Fibroblast of the aortic adventitia (primary cell): ENCODE measurements around the gene PARP14. TPM values are rescaled to one million over a fixed set of nuclear protein-coding genes. Genes with fewer than 3 reads are reported as not detected.
A peak's percentile ranks its signal among the peaks of the same experiment; 100 is the strongest.

Experiments used
- DNase-seq: peaks from one replicate; pipeline ENCODE4 v3.0.0-alpha.2; 2010; ENCODE audit warnings: low read depth
- H3K4me3 ChIP-seq: 2 replicates; pipeline ENCODE4 v1.5.1; 2011; ENCODE audit warnings: low read depth, mild to moderate bottlenecking, control low read depth, low read length, moderate library complexity
- total RNA-seq: library from RNA; depleted of rRNA; stranded (reverse); fragments of >200 nt; gene quantifications from 2 replicates; pipeline ENCODE4 v1.2.3, GENCODE V29; 2012; ENCODE audit warnings: low replicate concordance
- TF ChIP-seq, protein P1 (sequence below): IDR thresholded peaks from 2 replicates; pipeline ENCODE4 v1.5.1; 2011; ENCODE audit warnings: mild to moderate bottlenecking, low read length, control low read depth, inconsistent platforms; ENCODE audit not compliant: insufficient read depth

The PARP14 gene
- total RNA-seq, 1 donor: 41.6 TPM

DNA sequence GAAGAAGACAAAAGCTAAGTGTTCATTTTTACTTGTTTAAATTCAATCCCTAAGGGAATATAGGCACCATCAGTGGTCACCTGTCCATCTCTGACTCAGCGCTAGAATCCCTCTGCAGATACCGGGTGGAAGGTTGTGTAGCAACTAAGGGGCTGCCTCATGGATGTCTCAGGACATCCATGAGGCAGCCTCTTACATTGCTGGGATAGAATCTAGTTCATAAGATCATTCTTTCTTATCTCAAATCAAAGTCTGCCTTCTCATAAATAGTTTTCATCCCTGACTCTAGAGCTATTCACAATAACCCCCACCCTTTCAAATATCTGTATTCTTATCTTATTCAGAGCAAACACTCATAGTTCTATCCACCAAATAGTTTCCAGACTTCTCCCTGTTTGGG is 74.9 kb downstream of the PARP14 start:
- DNase-seq: peak; percentile 5
- no peak overlapping the region for H3K4me3 ChIP-seq
- TF ChIP-seq, protein P1, sequence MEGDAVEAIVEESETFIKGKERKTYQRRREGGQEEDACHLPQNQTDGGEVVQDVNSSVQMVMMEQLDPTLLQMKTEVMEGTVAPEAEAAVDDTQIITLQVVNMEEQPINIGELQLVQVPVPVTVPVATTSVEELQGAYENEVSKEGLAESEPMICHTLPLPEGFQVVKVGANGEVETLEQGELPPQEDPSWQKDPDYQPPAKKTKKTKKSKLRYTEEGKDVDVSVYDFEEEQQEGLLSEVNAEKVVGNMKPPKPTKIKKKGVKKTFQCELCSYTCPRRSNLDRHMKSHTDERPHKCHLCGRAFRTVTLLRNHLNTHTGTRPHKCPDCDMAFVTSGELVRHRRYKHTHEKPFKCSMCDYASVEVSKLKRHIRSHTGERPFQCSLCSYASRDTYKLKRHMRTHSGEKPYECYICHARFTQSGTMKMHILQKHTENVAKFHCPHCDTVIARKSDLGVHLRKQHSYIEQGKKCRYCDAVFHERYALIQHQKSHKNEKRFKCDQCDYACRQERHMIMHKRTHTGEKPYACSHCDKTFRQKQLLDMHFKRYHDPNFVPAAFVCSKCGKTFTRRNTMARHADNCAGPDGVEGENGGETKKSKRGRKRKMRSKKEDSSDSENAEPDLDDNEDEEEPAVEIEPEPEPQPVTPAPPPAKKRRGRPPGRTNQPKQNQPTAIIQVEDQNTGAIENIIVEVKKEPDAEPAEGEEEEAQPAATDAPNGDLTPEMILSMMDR: no peak

DNA sequence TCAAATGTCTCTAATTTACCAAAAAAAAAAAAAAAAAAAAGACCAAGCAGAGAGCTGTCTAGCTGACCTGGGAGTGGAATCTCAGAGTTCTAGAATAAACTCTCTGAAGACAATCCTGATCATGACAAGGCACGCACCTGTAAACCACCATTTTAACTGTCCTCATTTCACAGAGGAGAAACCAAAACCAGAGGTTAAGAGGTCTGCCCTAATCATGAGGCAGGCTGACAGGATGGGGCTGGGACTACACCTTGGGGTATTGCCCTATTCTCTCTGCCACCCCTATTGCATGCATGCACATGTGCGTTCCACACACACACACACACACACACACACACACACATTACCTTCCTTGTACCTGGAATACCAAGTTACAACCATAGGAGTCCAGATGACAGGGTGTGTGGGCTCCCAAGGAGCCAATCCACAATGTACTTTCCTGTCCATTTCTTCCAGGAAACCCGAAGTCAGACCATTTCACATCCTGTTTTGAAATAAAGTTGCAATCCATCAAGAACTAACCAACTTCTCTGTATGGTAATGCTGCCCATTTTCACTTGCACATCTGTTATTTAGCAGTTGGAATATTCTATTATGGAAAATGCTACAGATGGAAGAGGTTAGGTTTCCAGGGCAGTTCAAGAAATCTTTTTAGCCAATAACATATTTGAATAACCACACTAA is 78.4 kb downstream of the PARP14 start:
- no peak for DNase-seq
- H3K4me3 ChIP-seq: no peak overlapping the region
- TF ChIP-seq, protein P1: no peak

DNA sequence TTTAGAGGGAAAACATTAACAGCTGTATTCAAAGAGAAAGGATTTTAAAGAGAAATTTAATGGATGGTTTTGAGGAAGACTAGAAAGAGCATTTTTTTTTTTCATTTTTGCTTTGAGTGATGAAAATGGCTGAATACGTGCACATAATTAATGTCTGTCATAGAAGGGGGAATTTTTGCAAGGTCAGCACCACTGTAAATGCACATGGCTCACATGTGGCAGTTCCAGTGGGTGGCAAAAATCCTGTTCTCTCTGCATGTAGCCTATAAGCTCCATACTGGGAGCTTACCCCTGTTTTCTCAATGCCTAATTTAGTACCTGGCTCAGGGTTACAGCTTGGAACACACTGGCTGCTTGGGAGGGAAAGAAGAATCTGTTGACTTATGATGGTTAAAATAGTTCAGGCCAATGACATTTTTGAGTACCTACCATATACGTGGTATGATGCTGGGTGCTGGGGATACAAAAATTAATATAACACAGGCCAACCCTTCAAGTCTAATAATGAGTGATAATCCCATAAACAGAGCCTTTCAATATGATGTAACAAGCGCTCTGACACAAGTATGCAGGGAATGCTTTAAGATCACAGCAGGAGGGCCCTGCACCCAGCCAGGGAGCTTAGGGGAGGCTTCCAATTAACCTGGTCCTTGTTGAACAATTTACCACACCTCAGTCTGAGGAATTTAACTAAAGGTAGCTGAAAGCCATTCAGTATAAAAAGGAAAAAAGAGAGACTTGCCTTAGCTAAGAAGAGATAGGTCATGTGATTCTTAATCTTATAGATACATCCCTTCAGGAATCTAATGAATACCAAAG is 80.0 kb downstream of the PARP14 start:
- TF ChIP-seq, protein P1: no peak
- H3K4me3 ChIP-seq: no peak overlapping the region
- DNase-seq: no peak

DNA sequence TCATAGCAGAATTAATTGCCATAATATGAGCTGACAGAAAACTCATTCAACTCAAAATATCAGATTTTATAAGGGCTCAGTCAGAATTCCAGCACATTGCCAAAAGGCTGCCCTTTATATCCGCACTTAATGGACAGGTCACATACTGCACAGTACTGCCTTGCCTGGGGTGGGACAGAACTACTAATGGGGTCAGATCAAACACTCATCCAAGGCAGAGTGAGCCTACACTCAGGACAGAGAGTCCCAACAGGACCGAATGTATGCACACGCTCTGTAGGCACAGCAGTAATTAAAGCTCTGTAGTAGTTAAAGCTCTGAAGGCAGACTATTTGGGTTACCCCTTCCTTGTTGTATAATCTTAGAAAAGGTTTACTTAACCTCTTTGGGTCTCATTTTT is 85.8 kb downstream of the PARP14 start:
- TF ChIP-seq, protein P1: no peak
- no peak for DNase-seq

DNA sequence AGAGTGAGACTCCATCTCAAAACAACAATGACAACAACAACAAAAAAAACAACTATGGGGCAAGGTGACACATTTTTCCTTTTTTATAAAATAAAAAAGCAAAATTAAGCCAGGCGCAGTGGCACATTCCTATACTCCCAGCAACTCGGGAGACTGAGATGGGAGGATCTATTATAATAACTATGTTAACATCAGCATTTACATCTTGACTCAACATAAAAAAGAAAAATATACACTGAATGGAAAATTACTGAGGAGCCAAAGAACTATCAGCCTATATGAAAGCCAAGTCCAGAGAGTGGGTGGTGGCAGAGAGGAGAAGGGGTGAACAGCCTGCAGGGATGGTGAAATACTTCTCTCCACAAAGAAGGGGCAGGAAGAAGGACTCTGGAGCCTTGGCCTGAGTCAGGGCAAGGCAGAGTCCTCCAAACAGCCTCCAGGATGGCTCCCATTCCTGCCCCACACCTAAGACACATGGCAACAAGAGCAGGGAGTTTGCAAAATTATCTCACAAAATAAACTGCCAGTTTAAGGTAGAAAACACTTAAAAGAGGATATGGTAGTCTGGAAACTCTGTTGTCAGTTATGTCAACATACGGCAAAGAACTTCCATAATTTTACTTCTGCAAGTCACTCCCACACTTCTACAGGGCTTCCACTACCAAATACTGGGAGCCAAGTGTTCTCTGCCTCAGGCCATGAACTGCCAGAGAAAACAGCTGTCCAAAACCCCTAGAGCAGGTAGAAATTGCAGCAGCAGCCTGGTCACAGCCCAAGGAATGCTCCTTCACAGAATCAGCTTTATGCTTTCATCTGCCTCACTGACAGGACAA is 87.1 kb downstream of the PARP14 start:
- no peak overlapping the region for H3K4me3 ChIP-seq
- TF ChIP-seq, protein P1: no peak
- no peak for DNase-seq

More for the DNA sequence above, 85.8 kb downstream of the PARP14 start:
- H3K4me3 ChIP-seq: no peak overlapping the region

DNA sequence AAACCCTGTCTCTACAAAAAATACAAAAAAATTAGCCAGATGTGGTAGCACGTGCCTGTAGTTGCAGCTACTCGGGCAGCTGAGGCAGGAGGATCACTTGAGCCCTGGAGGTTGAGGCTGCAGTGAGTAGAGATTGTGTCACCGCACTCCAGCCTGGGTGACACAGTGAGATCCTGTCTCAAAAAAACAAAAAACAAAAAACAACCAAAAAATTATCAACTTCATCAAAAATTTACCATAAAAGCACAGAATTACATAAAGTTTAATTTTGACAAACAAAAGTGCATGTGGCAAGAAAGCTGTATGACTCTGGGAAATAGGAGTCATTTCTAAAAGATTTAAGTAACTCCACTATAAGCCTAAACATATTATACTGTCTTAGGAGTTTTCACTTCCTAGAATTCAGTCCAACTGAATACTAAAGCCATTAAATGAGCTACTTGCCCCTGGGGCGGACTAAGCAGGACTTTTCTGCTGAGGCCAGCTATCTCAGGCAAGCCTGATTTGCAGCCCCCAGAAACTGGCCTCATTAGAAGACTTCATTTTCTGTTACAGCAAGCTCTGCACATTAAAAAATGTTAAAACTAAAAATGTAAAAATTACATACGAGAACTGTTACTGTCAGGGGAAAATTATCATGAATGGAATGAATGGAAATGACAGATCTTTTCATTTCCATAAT is 90.0 kb downstream of the PARP14 start:
- H3K4me3 ChIP-seq: no peak overlapping the region
- TF ChIP-seq, protein P1: no peak
- no peak for DNase-seq
